HCT116 (cell line): Measurements from ENCODE around the gene KCNN3. TPM values are rescaled to one million over a fixed set of nuclear protein-coding genes. Genes with fewer than 3 reads are reported as not detected.

ENCODE experiments used
- ATAC-seq: fragments of 200-7000 bp; cut with Tn5 transposase; 2 replicates; pipeline ENCODE4 v1.9.1; 2020; ENCODE audit warnings: mild to moderate bottlenecking, moderate library complexity
- BruUV-seq: library from RNA; stranded (reverse); fragments of 400-500 nt; replicated peaks from 2 replicates; lab custom pipeline; 2021; lab: Mats Ljungman, UMichigan
- CTCF ChIA-PET: fragments of 300-600 bp; sonication (Branson Sonifier 250); formaldehyde crosslinking; loops from one replicate; lab custom pipeline; 2021; ENCODE audit warnings: antibody characterized with exemption; lab: Charles Lee
- POLR2A ChIA-PET: fragments of 300-600, 350-600 bp; sonication (Branson Sonifier 250); formaldehyde crosslinking; loops from one replicate; lab custom pipeline; 2021; ENCODE audit warnings: antibody characterized with exemption; lab: Charles Lee
- RAD21 ChIA-PET, 2 experiments: fragments of 300-600 bp; sonication (Branson Sonifier 250); formaldehyde crosslinking; loops; one replicate each; lab custom pipeline; 2023; ENCODE audit warnings: low total read pairs in 2 of 2; ENCODE audit not compliant: uncharacterized antibody in 2 of 2, unreplicated experiment in 2 of 2, low non-redundant PET in 1 of 2; lab: Charles Lee
- DNase-seq: peaks from one replicate; pipeline ENCODE4 v3.0.0-alpha.2; 2010; ENCODE audit warnings: low read depth, low spot score
- H2AFZ ChIP-seq: fragments of 200-600 bp; shearing (Covaris generic), sonication (generic); 2 replicates; pipeline ENCODE4 v1.6.1; 2017; ENCODE audit warnings: low read depth, mixed run types, mixed read lengths, antibody characterized with exemption, low read length; ENCODE audit not compliant: poor library complexity, severe bottlenecking
- H3K27ac ChIP-seq: 2 replicates; pipeline ENCODE4 v1.5.1; 2012; ENCODE audit warnings: low read depth, low read length
- H3K27me3 ChIP-seq: fragments of 200-600 bp; sonication (generic); 2 replicates; pipeline ENCODE4 v1.6.1; 2016; ENCODE audit warnings: mixed run types, low read length, mixed read lengths; ENCODE audit not compliant: insufficient read depth
- H3K36me3 ChIP-seq, 2 experiments: fragments of 200-500 bp in 1 of 2; fragments of 200-600 bp in 1 of 2; sonication (Bioruptor generic) in 1 of 2; sonication (generic) in 1 of 2; 2 replicates each; pipeline versions ENCODE4 v1.5.1 to v1.6.1; 2014 to 2016; ENCODE audit warnings: low read length in 2 of 2, inconsistent platforms in 1 of 2, mixed read lengths in 1 of 2, mixed run types in 1 of 2; ENCODE audit not compliant: insufficient read depth in 2 of 2, control insufficient read depth in 1 of 2
- H3K4me1 ChIP-seq, 2 experiments: fragments of 200-600 bp in 1 of 2; sonication (generic) in 1 of 2; 2 replicates each; pipeline versions ENCODE4 v1.5.1 to v1.6.1; 2012 to 2017; ENCODE audit warnings: low read length in 2 of 2, inconsistent platforms in 1 of 2, mild to moderate bottlenecking in 1 of 2, mixed read lengths in 1 of 2, mixed run types in 1 of 2, moderate library complexity in 1 of 2; ENCODE audit not compliant: insufficient read depth in 2 of 2, control insufficient read depth in 1 of 2
- H3K4me2 ChIP-seq: fragments of 200-600 bp; sonication (generic); 2 replicates; pipeline ENCODE4 v1.6.1; 2017; ENCODE audit warnings: mixed run types, low read length, mixed read lengths
- H3K4me3 ChIP-seq, 2 experiments: fragments of 200-600 bp in 1 of 2; sonication (generic) in 1 of 2; replicated peaks in 1 of 2; 2 replicates each; pipeline ENCODE4 v1.5.1; 2011 to 2016; ENCODE audit warnings: low read length in 2 of 2, control low read depth in 1 of 2, low read depth in 1 of 2, mild to moderate bottlenecking in 1 of 2, mixed read lengths in 1 of 2, mixed run types in 1 of 2
- H3K79me2 ChIP-seq: fragments of 200-600 bp; sonication (generic); 2 replicates; pipeline ENCODE4 v1.6.1; 2017; ENCODE audit warnings: mild to moderate bottlenecking, mixed run types, low read length, moderate library complexity, mixed read lengths; ENCODE audit not compliant: insufficient read depth
- H3K9ac ChIP-seq: fragments of 200-600 bp; sonication (generic); 2 replicates; pipeline ENCODE4 v1.6.1; 2016; ENCODE audit warnings: low read length, mixed read lengths
- H3K9me2 ChIP-seq: fragments of 200-600 bp; sonication (generic), shearing (Covaris generic); 2 replicates; pipeline ENCODE4 v1.6.1; 2017; ENCODE audit warnings: mixed run types, mild to moderate bottlenecking, moderate library complexity; ENCODE audit not compliant: insufficient read depth
- H3K9me3 ChIP-seq, 2 experiments: fragments of 200-500 bp in 1 of 2; fragments of 200-600 bp in 1 of 2; sonication (Bioruptor generic) in 1 of 2; sonication (generic) in 1 of 2; 2 replicates each; pipeline ENCODE4 v1.6.1; 2014 to 2017; ENCODE audit warnings: low read length in 2 of 2, mixed read lengths in 2 of 2, inconsistent platforms in 1 of 2, low read depth in 1 of 2, mild to moderate bottlenecking in 1 of 2, mixed run types in 1 of 2, moderate library complexity in 1 of 2; ENCODE audit not compliant: control insufficient read depth in 1 of 2, insufficient read depth in 1 of 2
- H4K20me1 ChIP-seq: fragments of 200-600 bp; sonication (generic), shearing (Covaris generic); 2 replicates; pipeline ENCODE4 v1.6.1; 2017; ENCODE audit warnings: mixed run types, mild to moderate bottlenecking, moderate library complexity; ENCODE audit not compliant: insufficient read depth
- ATF3 ChIP-seq: IDR thresholded peaks from 2 replicates; pipeline ENCODE4 v1.6.1; 2012
- CBX3 ChIP-seq: IDR thresholded peaks from 2 replicates; pipeline ENCODE4 v1.6.1; 2012; ENCODE audit warnings: low read depth
- CEBPB ChIP-seq: IDR thresholded peaks from 2 replicates; pipeline ENCODE4 v1.6.1; 2012; ENCODE audit warnings: low read depth
- EGR1 ChIP-seq: IDR thresholded peaks from 2 replicates; pipeline ENCODE4 v1.6.1; 2012; ENCODE audit warnings: low read depth
- ELF1 ChIP-seq: IDR thresholded peaks from 2 replicates; pipeline ENCODE4 v1.6.1; 2012; ENCODE audit warnings: low read depth, borderline replicate concordance
- EZH2 ChIP-seq: fragments of 200-600 bp; sonication (generic); IDR thresholded peaks from 2 replicates; pipeline ENCODE4 v1.6.1; 2017; ENCODE audit warnings: antibody characterized with exemption, mixed run types
- EZH2phosphoT487 ChIP-seq: fragments of 200-600 bp; IDR thresholded peaks from 2 replicates; pipeline ENCODE4 v1.6.1; 2018; ENCODE audit warnings: antibody characterized with exemption, borderline replicate concordance
- FOSL1 ChIP-seq: IDR thresholded peaks from 2 replicates; pipeline ENCODE4 v1.6.1; 2012; ENCODE audit warnings: low read depth
- JUND ChIP-seq: IDR thresholded peaks from 2 replicates; pipeline ENCODE4 v1.6.1; 2012
- MAX ChIP-seq: IDR thresholded peaks from 2 replicates; pipeline ENCODE4 v1.6.1; 2012
- POLR2A ChIP-seq: IDR thresholded peaks from 2 replicates; pipeline ENCODE4 v1.7.0; 2011; ENCODE audit warnings: borderline replicate concordance; ENCODE audit not compliant: insufficient read depth, insufficient read length; ENCODE audit errors: extremely low read depth
- POLR2AphosphoS5 ChIP-seq: IDR thresholded peaks from 2 replicates; pipeline ENCODE4 v1.6.1; 2011; ENCODE audit warnings: mild to moderate bottlenecking, low read depth, low read length, moderate library complexity
- RAD21 ChIP-seq: IDR thresholded peaks from 2 replicates; pipeline ENCODE4 v1.6.1; 2012; ENCODE audit warnings: low read depth, mild to moderate bottlenecking
- REST ChIP-seq: IDR thresholded peaks from 2 replicates; pipeline ENCODE4 v1.6.1; 2012; ENCODE audit warnings: low read depth
- SIN3A ChIP-seq: IDR thresholded peaks from 2 replicates; pipeline ENCODE4 v1.6.1; 2012; ENCODE audit warnings: low read depth
- SP1 ChIP-seq: IDR thresholded peaks from 2 replicates; pipeline ENCODE4 v1.6.1; 2012; ENCODE audit warnings: low read depth
- TCF7L2 ChIP-seq: IDR thresholded peaks from 2 replicates; pipeline ENCODE4 v1.7.0; 2011; ENCODE audit warnings: borderline replicate concordance, inconsistent platforms; ENCODE audit not compliant: insufficient read depth, insufficient read length; ENCODE audit errors: extremely low read depth
- YY1 ChIP-seq: IDR thresholded peaks from 2 replicates; pipeline ENCODE4 v1.6.1; 2011; ENCODE audit warnings: low read length, low read depth, moderate library complexity, mild to moderate bottlenecking; ENCODE audit not compliant: insufficient replicate concordance; ENCODE audit errors: extremely low read depth
- ZBTB33 ChIP-seq: IDR thresholded peaks from 2 replicates; pipeline ENCODE4 v1.6.1; 2011; ENCODE audit warnings: mild to moderate bottlenecking, low read length, moderate library complexity; ENCODE audit not compliant: insufficient replicate concordance; ENCODE audit errors: extremely low read depth
- ZNF274 ChIP-seq: fragments of 200-500 bp; sonication (Bioruptor generic); IDR thresholded peaks from 2 replicates; pipeline ENCODE4 v1.6.1; 2014; ENCODE audit warnings: mild to moderate bottlenecking, low read depth, low read length, inconsistent platforms
- intact Hi-C: fragments of 100-400 bp; cut with micrococcal nuclease; formaldehyde crosslinking; loops from 2 replicates; pipeline ENCODE4 v1.10.0; 2022
- total RNA-seq: library from RNA; stranded (reverse); gene quantifications from one replicate; pipeline ENCODE4 v1.2.1, GENCODE V29; 2021; ENCODE audit not compliant: unreplicated experiment

The KCNN3 gene
- total RNA-seq, 1 experiment from 2014 or later = 1.1 TPM

GRCh38 chr1:154719586-154720327 lies 150.3 kb downstream of the KCNN3 start (continued):
- no peak for TF ChIP-seq EGR1

- TF ChIP-seq RAD21 (no peak), ELF1 (no peak), CBX3 (no peak), POLR2A (no peak), MAX (no peak), JUND (no peak), EGR1 (no peak), TCF7L2 (no peak), ZBTB33 (no peak), ATF3 (no peak), YY1 (no peak), POLR2AphosphoS5 (no peak), EZH2 (no peak), ZNF274 (no peak), CEBPB (no peak), REST (no peak), EZH2phosphoT487 (no peak), FOSL1 (no peak), SP1 (no peak), SIN3A (no peak)
- Histone ChIP-seq H3K27me3 (no peaks in the 10 kb centered on the region), H3K9me2 (no peaks in the 10 kb centered on the region; the same call in 1 of the 2 replicates), H3K4me2 (no peak overlapping the region), H2AFZ (no peak overlapping the region), H3K9me3 (no peaks in the 10 kb centered on the region), H3K79me2 (no peaks in the 10 kb centered on the region), H4K20me1 (no peaks in the 10 kb centered on the region), H3K4me1 (no peaks in the 10 kb centered on the region), H3K4me3 (no peak overlapping the region), H3K36me3 (no peaks in the 10 kb centered on the region), H3K27ac (no peak overlapping the region), H3K9ac (no peak overlapping the region)
- ChIA-PET POLR2A (no interaction called here), RAD21 (no interaction called here), CTCF (no interaction called here)
- BruUV-seq = no TSS peak
- DNase-seq (no peak), ATAC-seq (no peak)
- intact Hi-C loops = no loop called here
Measured at GRCh38 chr1:154718566-154718965, 151.5 kb downstream of the KCNN3 start.
